ENCODE measurements around the gene ETV6. TPM values are rescaled to one million over a fixed set of nuclear protein-coding genes. Genes with fewer than 3 reads are reported as not detected.
"Not testable (repeated sequence)": the region's sequence is repeated elsewhere in the genome, so short reads cannot be mapped to it uniquely, and the experiment has no call there.

ETV6 gene
- total RNA-seq, 1 experiment from 2014 or later, result 6.1 TPM

DNA sequence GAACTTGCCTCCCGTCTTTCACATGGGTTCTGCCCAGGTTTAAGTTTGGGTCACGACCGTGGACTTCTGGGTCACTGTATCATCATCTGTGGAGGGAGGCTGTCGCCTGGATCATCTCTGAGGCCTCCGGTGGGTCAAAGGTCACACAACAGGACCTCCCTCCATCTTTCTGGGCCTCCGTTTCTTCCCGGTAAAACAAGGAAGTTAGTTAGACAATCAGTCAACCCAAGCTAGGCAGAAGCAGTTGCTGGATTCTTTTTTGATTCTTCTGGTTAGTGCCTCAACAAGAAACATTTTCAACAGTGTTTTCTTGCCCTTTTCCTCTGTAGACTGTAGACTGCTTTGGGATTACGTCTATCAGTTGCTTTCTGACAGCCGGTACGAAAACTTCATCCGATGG lies 234.6 kb downstream of the ETV6 start:
- DNase-seq (ENCODE audit: low spot score), result no peak

DNA sequence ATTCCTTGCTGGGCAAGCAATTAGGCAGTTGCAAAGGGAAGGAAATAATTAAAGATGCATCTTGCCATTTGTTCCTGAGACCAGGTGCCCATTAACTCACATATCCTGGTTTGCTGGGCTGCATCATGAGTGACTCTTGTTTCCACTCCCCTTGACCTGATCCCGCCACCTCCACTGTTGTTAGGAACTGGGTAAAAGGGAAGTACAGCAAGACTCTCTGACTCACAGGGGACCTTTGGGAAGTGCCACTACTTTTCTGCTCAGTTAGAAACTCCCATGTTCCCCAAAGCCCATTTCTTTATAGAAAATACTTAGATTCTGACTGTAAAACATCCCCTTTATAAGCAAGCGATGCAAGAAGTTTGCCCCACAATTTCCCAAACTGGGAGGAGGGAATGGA lies 235.2 kb downstream of the ETV6 start:
- no peak for DNase-seq (ENCODE audit: low spot score)

DNA sequence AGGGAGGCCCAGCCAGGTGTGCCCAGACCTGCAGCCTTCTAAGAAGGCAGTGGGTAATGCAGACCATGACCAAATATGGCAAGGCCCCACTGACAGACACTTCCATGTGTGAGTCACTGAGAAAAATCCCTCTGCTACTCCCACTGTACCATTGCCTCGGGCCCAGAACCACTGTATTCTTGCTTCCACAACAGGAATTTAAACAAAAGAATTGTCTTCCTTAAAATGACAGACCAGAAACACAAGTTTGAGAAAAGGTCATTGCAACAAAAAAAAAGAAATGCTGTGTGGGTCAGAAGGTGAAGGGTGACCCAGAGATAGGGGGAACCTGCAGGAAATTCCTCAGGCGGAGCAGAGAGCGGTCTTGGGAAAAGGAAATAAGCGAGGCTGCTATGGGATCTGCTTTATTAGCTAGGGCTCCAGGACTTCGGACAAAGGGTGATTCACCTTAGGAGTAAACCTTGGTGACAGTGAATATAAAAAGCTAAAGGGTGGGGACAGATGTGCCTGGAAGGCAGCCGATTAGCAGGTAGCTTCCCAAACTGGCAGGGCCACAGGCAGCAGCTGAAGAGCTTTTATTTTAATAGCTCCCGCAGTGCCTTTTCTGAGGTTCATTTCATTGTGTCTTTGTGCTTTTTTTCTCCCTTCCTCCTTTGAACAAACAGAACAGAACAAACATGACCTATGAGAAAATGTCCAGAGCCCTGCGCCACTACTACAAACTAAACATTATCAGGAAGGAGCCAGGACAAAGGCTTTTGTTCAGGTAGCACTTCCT lies 236.0 kb downstream of the ETV6 start:
- peak; percentile 60 for DNase-seq (ENCODE audit: low spot score)

DNA sequence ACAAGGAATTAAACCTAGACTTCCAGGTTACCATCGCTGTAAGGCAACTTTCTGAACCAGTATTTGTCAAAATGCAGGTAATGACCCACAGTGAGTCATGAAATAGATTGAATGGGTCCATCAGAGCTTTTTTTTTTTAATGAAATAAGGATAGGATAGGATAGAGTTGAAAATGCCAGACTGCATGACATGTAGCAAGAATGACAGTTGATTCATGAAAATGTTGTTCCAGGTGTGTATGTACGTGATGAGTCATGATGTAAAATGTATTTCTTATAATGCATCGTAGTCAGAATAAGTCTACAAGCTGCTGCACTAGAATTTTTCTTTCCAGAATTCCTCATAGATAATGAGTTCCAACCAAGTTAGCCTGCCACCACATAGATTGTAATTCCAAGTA lies 236.9 kb downstream of the ETV6 start:
- DNase-seq (ENCODE audit: low spot score), result no peak

DNA sequence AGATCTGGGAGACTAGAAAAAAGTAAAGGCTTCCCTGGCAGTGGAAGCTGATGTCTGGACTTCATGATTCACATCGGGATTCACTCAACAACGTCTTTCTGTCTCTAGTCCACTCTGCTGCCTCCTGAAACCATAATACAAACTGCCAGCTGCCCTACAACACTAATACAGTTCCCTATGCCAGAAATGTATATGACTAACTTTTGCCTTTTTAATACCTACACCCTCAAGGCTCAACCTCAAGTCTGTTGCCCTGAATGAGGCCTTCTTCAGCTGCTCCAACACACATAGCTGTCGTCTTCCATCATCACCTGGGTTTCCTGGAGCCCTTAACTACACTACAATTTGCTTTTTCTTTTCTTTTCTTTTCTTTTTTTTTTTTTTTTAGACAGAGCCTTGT lies 238.6 kb downstream of the ETV6 start:
- no peak for DNase-seq (ENCODE audit: low spot score)

DNA sequence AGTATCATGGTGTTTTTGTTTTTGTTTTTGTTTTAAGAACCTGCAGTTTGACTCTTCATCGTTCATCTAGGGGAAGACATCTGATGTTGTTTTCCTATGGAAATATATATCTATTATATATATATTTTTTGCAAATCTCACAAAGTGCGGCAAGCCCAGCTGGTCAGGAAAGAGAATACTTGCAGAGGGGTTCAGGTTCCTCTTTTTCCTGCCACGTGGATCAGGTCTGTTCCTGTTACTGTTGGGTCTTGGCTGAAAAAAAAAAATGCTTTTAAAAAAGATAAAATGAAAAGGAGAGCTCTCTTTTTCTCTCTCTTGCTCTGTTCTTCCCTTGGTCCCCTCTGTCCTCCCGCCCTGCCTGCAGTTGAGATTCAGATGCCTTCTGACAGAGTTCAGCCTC lies 241.9 kb downstream of the ETV6 start:
- DNase-seq (ENCODE audit: low spot score), result no peak

DNA sequence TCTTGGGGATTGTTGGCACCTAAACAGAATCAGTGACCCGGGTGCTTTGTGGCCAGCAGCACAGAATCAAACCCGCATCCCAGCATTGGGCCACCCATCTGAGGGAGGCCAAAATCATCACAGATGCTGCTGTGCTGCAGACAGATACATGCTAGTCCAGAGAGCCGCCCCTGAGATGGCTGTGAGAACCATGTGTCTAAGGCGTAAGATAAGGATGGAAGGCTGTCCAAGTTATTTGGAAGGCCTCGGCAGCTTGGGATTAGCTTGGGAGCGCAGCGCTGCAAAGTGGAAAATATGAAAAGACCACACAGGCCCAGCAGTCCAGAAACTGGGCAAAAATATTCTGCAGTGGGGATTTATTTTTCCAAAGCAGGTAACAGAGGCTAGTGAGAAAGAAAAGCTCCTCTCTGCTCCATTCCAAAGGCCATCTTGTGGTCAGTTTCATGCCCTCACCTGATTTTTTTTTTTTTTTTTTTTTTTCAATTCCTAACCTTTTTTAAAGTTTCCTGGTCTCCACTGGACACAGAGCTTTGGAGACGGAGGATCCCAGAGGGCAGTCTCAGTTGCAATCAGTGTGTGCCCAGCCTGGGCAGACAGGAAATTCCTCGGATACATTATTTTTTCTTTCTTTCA lies 242.4 kb downstream of the ETV6 start:
- no peak for DNase-seq (ENCODE audit: low spot score)

DNA sequence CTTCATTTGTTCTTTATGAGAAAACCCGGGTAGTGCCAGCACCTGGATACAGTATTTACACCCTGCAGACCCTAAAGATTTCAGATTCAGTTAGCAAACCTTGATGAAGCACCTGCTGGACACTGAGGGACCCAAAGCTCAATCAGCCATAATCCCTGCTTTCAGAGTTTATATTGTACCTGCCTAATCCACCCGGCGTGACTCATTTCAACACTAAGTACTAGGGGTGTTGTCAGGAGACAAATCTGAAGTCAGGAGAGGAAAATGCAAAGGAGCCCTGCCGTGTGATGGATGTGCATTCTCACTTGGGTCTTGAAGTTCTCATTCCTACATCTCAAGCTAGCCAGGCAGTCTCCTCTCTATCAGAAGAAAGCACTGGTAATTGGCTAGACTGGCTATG lies 244.5 kb downstream of the ETV6 start:
- DNase-seq (ENCODE audit: low spot score), result no peak

DNA sequence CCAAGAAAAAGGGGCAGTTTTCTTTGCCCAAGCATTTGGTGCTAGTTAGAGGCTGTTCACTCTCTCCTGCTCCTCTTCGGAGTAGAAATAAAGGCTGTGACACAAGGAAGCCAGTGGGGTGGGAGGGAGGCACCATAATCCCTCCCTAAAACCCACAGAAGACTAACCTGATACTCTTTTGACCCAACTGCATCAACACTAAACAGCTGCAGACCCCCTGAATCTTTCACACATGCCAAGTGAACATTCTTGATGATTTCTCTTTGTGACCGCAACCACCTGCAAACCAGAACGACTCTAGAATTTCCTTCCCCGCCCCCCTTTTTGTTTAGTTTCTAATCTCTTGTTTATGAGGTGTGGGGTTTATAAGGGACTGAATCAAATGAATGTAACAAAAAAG lies 245.4 kb downstream of the ETV6 start:
- no peak for DNase-seq (ENCODE audit: low spot score)

DNA sequence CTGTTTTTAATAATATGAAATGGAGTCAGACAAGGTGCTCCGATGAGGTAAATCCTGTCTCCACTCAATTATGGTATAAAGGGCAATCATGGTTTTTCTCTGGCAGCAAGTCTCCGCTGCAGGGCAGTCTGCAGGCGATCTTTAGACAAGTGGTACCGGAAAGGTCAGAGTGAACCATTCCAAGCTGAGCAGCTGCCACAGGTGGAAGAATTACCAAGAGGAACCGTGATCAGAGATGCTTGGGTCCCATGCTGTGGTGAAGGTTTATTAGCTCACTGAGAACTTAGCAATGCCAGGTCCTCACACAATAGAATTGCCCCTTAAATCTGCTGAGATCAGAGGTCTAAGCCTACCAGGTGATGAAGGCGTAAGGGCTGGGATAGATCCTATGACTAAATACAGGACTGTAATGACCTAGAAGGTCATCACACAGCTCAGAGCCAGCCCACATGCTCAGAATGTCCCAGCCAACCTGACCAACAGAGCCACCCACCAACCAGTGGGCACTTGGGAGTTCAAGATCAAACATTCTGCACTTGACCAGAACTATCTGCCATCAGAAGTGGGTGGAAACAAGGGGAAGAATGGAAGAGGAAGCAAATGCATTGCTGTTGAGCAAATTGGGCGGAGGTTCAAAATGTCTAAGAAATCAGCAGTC lies 246.1 kb downstream of the ETV6 start:
- DNase-seq (ENCODE audit: low spot score), result no peak

DNA sequence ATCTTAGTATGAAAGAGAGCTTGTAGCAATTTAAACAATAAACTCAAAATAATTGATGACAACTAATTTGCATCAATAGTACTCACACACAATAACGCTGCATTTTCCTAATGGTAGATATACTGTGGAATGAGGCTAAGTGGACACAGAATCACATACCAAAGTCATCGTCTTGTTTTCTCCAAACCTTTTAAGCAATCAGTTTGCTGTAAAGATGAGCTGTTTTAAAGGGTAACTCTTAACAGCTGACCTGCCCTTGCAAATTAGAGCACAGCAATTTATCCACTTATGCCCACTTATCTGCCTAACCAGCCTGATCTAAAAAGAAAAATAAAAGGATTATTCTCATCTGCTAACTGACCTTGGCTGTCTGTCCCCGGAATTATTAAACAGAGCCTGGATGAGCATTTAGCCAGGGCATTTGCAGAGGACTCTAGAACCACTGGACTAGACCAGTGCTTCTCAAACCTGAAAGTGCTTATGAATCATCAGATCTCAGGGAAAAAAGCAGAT lies 247.0 kb downstream of the ETV6 start:
- DNase-seq (ENCODE audit: low spot score), result no peak

DNA sequence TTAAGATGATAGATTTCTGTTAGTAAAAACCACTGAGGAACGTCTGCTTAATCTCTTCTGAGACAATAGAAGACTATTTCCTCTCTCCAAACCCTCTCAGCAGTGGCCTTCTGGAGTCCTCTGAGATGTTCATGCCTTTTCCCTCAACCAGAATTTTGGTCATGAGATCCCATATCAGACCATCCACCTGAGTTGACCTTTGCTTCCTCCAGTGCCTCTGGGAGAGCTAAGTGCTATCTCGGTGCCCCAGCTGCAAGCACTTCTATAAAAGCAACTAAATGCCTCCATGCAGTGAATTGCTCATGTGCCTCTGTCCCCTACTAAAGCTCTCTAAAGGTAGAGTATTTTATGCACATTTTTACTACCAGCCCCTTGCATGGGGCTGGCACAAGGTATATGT lies 248.4 kb downstream of the ETV6 start:
- no peak for DNase-seq (ENCODE audit: low spot score)

DNA sequence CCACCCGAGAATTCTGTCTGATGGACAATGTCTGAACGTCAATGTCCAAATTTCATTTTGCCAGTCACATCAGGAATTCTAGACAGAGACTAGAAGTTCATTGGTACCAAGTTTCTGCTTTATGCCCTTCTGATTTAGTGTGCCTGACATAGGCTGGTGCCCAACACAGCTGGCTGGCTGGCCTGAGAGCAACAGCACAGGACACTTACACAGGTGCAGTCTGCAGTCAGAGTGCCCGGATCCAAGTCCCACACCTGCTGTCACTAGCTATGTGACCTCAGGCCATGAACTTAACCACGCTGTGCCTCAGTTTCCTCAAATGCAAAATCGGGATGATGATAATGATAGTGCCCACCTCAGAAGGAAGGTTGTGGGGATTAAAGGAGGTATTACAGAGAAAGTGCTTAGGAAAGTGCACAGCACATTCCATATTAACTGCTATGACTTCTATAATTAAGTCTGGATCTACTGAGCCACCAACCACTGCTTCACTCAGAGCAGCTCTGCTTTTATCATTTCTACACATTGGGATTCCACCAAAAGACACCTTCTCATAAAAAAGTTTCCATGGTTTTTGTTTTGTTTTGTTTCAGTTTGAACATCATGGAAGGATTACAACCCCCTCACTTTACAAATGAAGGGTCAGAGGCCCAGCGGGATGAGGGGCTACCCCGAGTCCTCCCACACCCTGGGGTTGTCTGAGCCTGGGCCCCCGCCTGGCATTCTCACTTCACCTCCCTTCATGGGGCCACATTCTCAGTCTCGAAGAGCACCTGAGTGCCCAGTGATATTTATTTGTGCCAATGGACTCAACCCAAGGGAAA lies 252.4 kb downstream of the ETV6 start:
- DNase-seq (ENCODE audit: low spot score), result no peak

DNA sequence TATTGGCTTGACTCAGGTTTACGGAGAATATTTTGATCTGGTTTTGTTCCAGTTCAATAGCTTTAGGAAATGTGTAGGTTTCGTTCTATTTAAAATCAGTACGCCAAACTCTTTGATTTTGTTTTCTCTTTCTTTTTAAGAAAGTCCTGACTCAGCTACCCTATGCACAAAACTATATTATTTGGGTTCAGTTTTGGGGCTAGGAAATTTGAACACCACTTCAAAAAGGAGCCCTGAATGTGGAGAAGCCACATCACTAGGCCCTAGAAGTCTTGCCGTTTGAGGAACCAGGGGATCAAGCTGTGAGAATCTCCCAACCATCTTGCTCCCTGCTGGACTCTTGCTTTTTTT lies 253.0 kb downstream of the ETV6 start:
- DNase-seq (ENCODE audit: low spot score), result no peak

DNA sequence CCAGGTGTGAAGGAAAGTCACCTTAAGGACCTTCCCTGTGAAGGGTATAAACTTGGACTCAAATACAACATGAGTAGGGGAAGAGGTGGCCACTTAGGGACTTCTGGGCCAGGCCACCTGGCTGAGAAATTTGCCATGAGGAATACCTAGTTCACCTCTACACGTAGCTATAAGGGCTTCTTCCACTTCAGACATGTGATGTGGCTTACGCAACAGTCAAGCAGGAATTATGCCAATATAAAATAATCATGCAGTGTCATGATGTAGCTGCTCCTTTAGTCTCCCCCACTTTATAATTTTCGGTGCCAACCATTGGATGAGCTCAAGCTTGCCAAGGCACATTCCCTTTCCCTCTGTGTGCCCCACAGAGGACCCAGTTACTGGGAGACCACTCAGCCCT lies 254.7 kb downstream of the ETV6 start:
- DNase-seq (ENCODE audit: low spot score), result no peak

DNA sequence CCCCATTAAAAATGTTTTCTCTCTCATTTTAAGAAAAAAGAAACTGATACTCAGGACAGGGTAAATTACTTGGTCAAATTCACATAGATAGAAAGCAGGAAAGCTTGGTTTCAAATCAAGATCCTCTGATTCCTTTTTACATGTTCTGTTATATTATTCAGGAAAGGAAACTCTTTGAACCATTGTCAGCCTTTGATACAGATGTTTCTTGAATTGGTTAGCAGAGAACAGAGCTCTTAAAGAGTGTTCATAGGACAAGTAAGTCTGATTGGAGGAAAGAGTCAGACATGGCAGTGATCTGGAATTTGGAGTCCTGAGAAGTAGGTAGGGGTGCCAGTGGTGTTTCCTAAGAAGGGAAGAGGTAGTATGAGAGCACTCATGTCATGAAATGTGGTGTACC lies 256.1 kb downstream of the ETV6 start:
- no peak for DNase-seq (ENCODE audit: low spot score)

DNA sequence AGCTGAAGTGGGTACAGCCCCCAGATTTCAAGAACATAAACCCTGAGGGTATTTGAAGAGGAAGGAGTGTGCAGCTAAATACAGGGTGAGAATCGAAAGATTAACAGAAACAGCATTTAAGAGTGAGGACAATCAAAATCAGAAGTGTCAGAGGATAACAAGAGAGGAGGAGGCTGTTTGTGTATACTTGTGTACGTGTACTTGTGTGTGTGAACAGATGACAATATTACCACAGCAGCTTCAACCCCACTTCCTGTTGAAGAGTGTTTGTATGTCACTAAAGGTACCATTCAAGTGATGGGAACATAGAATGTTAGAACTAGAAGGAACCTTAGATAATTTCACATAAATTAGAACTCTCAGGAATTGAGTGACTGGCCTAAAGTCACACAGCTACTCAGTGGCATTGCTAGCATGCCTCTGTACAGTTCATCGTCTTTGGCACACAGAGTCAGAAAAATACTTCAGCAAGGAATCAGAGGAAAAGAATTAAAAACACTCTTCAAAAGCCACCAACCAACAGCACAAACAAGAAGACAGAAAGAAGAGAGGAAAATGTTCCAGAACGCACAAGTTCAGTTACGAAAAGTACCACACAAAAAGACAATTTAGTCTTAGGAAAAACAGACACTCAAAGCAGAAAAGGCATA lies 256.9 kb downstream of the ETV6 start:
- no peak for DNase-seq (ENCODE audit: low spot score)

DNA sequence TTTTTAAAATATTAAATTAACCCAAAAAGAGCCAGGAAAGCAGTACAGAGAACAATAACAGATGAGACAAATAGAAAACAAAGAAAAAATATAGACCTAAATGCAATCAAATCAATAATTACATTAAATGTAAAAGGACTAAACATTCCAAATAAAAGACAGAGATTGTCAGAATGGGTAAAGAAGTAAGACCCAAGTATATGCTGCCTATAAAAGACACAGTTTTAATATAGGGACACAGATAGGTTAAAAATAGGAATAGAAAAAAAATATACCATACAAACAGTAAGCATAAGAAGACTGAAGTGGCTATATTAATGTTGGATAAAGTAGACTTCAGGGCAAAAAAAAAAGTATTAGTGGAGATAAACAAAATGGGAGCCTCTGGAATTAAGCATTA lies 258.2 kb downstream of the ETV6 start:
- no peak for DNase-seq (ENCODE audit: low spot score)

DNA sequence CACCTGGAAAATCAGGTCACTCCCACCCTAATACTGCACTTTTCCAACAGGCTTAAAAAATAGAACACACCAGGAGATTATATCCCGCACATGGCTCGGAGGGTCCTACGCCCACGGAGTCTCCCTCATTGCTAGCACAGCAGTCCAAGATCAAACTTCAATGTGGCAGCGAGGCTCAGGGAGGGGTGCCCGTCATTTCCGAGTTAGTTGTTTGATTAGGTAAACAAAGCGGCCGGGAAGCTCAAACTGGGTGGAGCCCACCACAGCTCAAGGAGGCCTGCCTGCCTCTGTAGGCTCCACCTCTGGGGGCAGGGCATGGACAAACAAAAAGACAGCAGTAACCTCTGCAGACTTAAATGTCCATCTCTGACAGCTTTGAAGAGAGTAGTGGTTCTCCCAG lies 259.9 kb downstream of the ETV6 start:
- DNase-seq (ENCODE audit: low spot score), result not testable (repeated sequence)

DNA sequence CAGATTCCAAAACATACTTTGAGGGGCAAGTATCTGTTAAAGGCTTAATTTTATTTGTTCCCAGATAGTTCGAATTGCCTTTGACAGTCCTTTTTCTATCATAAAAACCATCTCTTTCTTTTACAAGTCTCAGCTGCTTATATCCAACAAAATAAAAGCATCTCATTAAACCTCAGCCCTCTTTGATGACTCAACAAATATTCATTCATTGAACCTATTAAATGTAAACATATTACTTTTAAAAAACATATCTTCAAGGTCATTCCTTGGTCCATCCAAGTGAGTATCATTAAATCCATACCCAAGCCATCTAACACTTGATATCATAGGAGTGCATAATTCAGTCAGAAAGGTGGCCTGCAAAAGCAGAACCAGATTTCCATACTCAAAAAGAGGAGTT lies 266.6 kb downstream of the ETV6 start:
- DNase-seq (ENCODE audit: low spot score), result no peak

DNA sequence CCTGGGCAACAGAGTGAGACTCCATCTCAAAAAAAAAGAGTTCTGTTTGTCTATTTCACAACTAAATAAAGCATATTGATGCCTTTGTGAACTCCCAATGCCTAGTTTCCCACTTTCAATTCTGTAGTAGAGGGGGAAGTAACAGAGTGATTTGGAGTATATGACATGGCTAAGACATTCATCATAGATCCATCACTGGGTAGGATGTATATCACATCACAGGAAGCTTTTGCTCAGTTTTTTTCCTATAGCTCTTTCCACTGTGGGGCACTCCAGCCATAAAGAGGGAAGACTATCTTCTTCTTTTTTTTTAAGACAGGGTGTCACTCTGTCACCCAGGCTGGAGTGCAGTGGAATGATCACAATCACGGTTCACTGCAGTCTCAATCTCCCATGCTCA lies 267.3 kb downstream of the ETV6 start:
- DNase-seq (ENCODE audit: low spot score), result no peak

DNA sequence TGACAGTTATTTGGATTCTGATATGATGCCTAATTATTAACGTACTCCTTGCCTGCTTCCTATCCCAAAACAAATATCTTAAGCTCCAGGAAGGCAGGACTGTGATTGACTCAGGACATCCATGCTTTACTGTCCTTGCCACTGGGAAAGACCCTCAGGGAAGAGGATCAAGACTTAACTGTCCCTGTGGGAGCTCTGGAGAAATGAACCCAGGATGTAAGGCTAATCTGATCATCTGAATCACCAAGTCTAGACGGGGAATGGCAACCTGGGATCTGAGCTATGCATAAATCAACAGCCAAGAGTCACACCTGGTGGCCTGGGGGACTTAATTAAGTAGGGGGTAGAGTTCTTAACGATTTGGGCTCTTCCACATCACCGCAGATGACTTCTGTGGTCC lies 268.0 kb downstream of the ETV6 start:
- no peak for DNase-seq (ENCODE audit: low spot score)

Data from H4 (cell line).